Measurements from ENCODE around the gene NREP. TPM values are rescaled to one million over a fixed set of nuclear protein-coding genes. Genes with fewer than 3 reads are reported as not detected.
A peak's percentile ranks its signal among the peaks of the same experiment; 100 is the strongest.

Gene NREP
- total and polyA plus RNA-seq, 4 donors = 3.0 to 82.7 (median 9.8) TPM

- H3K27ac ChIP-seq (ENCODE audit: low read depth in 1 of 2, low read length in 2 of 2) = peak overlapping the region; percentile 22 to 54
- H3K4me1 ChIP-seq (ENCODE audit: control insufficient read depth in 4 of 4, insufficient read depth in 4 of 4, low read length in 3 of 4) = peaks cover 2 to 49% (median 26%) of the 10 kb centered on the region in 4 donors
- peaks cover 0 to 6% (median 0%) of the 10 kb centered on the region in 4 donors for H3K36me3 ChIP-seq (ENCODE audit: control insufficient read depth in 4 of 4, insufficient read depth in 3 of 4, low read depth in 1 of 4, low read length in 3 of 4)
- no peak overlapping the region for H3K4me3 ChIP-seq (ENCODE audit: low read depth in 1 of 3, low read length in 3 of 3)
- WGBS = 97% methylated on average over 7 of the region's 7 CpGs
- no peaks in the 10 kb centered on the region for H3K27me3 ChIP-seq (ENCODE audit: control insufficient read depth in 4 of 4, insufficient read depth in 4 of 4, low read length in 3 of 4)
- TF ChIP-seq EGR1 (IDR thresholded peaks at IDR 0.05; ENCODE audit: low read depth in 2 of 2) (no peak), JUND (IDR thresholded peaks at IDR 0.05) (no peak), ZBTB33 (IDR thresholded peaks at IDR 0.05) (no peak), CTCF (IDR thresholded peaks at IDR 0.05; ENCODE audit: low read depth, low read length, missing input control) (no peak), ATF3 (IDR thresholded peaks at IDR 0.05) (no peak), YY1 (IDR thresholded peaks at IDR 0.05) (no peak)
- no peak overlapping the region for H3K9ac ChIP-seq (ENCODE audit: low read depth in 1 of 2, low read length in 2 of 2)
- no peaks in the 10 kb centered on the region for H3K9me3 ChIP-seq (ENCODE audit: control insufficient read depth in 4 of 4, low read length in 3 of 4)
- no peak for DNase-seq (ENCODE audit: low spot score)
These were observed 25.4 kb downstream of the NREP start for GRCh38 chr5:111731638-111732037.

- Histone ChIP-seq H3K9ac (ENCODE audit: low read depth in 1 of 2, low read length in 2 of 2) (no peak overlapping the region), H3K27ac (ENCODE audit: low read depth in 1 of 2, low read length in 2 of 2) (peak overlapping the region; percentile 22 to 41), H3K9me3 (ENCODE audit: control insufficient read depth in 4 of 4, low read length in 3 of 4) (no peaks in the 10 kb centered on the region), H3K4me1 (ENCODE audit: control insufficient read depth in 4 of 4, insufficient read depth in 4 of 4, low read length in 3 of 4) (peaks cover 2 to 48% (median 22%) of the 10 kb centered on the region in 4 donors), H3K4me3 (ENCODE audit: low read depth in 1 of 3, low read length in 3 of 3) (no peak overlapping the region), H3K27me3 (ENCODE audit: control insufficient read depth in 4 of 4, insufficient read depth in 4 of 4, low read length in 3 of 4) (no peaks in the 10 kb centered on the region), H3K36me3 (ENCODE audit: control insufficient read depth in 4 of 4, insufficient read depth in 3 of 4, low read depth in 1 of 4, low read length in 3 of 4) (peaks cover 0 to 6% (median 0%) of the 10 kb centered on the region in 4 donors)
- 63% methylated on average over 8 of the region's 8 CpGs for WGBS
- no peak for DNase-seq (ENCODE audit: low spot score)
- TF ChIP-seq ZBTB33 (IDR thresholded peaks at IDR 0.05) (peak; percentile 13), CTCF (IDR thresholded peaks at IDR 0.05; ENCODE audit: low read depth, low read length, missing input control) (no peak), RAD21 (IDR thresholded peaks at IDR 0.05) (peak; percentile 30 to 40), SP1 (IDR thresholded peaks at IDR 0.05) (peak; percentile 79), HNF4G (IDR thresholded peaks at IDR 0.05) (peak; percentile 29), JUND (IDR thresholded peaks at IDR 0.05) (peak in 1 of 2 donors; percentile 38), FOXA2 (IDR thresholded peaks at IDR 0.05) (peak; percentile 86), REST (IDR thresholded peaks at IDR 0.05) (no peak), FOXA1 (IDR thresholded peaks at IDR 0.05) (peak; percentile 76), TAF1 (conservative IDR thresholded peaks at IDR 0.05) (no peak), ATF3 (IDR thresholded peaks at IDR 0.05) (no peak), RXRA (IDR thresholded peaks at IDR 0.05) (peak; percentile 88 to 90), GABPA (IDR thresholded peaks at IDR 0.05 in 1 of 2, conservative IDR thresholded peaks at IDR 0.05 in 1 of 2) (peak in 1 of 2 donors; percentile 14), NR2F2 (IDR thresholded peaks at IDR 0.05) (no peak), YY1 (IDR thresholded peaks at IDR 0.05) (peak; percentile 31), HNF4A (conservative IDR thresholded peaks at IDR 0.05) (peak; percentile 71 to 75), EGR1 (IDR thresholded peaks at IDR 0.05; ENCODE audit: low read depth in 2 of 2) (no peak), MAX (IDR thresholded peaks at IDR 0.05) (peak; percentile 47)
These were observed 26.2 kb downstream of the NREP start for GRCh38 chr5:111730659-111731382.

All from liver (tissue), 9 donors.